Keratinocyte (primary cell): ENCODE results near the gene CELF2. TPM values are rescaled to one million over a fixed set of nuclear protein-coding genes. Genes with fewer than 3 reads are reported as not detected.

Experiments used
- DNase-seq: peaks from one replicate; pipeline ENCODE4 v3.0.0-alpha.2; 2011; ENCODE audit warnings: low read depth, missing footprints, low spot score
- FAIRE-seq: peaks from 2 replicates; lab custom pipeline; 2011; peaks lifted over from hg19 to GRCh38; lab: Jason Lieb, UNC
- H2AFZ ChIP-seq: 2 replicates; pipeline ENCODE4 v1.6.0; 2012; ENCODE audit warnings: low read length, control low read depth, inconsistent platforms; ENCODE audit not compliant: control insufficient read depth
- H3K27ac ChIP-seq: 2 replicates; pipeline ENCODE4 v1.5.1; 2011; ENCODE audit warnings: low read length; ENCODE audit not compliant: control insufficient read depth, insufficient read depth
- H3K27me3 ChIP-seq: 3 replicates; pipeline ENCODE4 v1.6.0; 2011; ENCODE audit warnings: low read length; ENCODE audit not compliant: control insufficient read depth, insufficient read depth; ENCODE audit errors: extremely low read depth
- H3K36me3 ChIP-seq, 2 experiments: 2 replicates in 1 of 2; 3 replicates in 1 of 2; pipeline ENCODE4 v1.5.1; 2011; ENCODE audit warnings: low read length in 2 of 2, mild to moderate bottlenecking in 1 of 2; ENCODE audit not compliant: control insufficient read depth in 2 of 2, insufficient read depth in 2 of 2; ENCODE audit errors: extremely low read depth in 1 of 2
- H3K4me1 ChIP-seq: 3 replicates; pipeline ENCODE4 v1.5.1; 2011; ENCODE audit warnings: low read length; ENCODE audit not compliant: control insufficient read depth, insufficient read depth; ENCODE audit errors: extremely low read depth
- H3K4me2 ChIP-seq: 3 replicates; pipeline ENCODE4 v1.6.0; 2011; ENCODE audit warnings: low read depth, low read length; ENCODE audit not compliant: control insufficient read depth, insufficient read depth; ENCODE audit errors: extremely low read depth
- H3K4me3 ChIP-seq, 3 experiments: fragments of 200-600 bp in 1 of 3; sonication (generic) in 1 of 3; 2 replicates in 2 of 3; 3 replicates in 1 of 3; pipeline ENCODE4 v1.5.1; 2011 to 2016; ENCODE audit warnings: low read length in 3 of 3, mild to moderate bottlenecking in 3 of 3, control low read depth in 2 of 3, inconsistent platforms in 1 of 3, low read depth in 1 of 3, mixed read lengths in 1 of 3, mixed run types in 1 of 3, moderate library complexity in 1 of 3; ENCODE audit not compliant: control insufficient read depth in 2 of 3, insufficient read depth in 2 of 3; ENCODE audit errors: extremely low read depth in 1 of 3
- H3K79me2 ChIP-seq: 2 replicates; pipeline ENCODE4 v1.6.0; 2012; ENCODE audit warnings: low read length; ENCODE audit not compliant: control insufficient read depth, insufficient read depth
- H3K9ac ChIP-seq: 3 replicates; pipeline ENCODE4 v1.6.0; 2011; ENCODE audit warnings: low read length; ENCODE audit not compliant: control insufficient read depth, insufficient read depth; ENCODE audit errors: extremely low read depth
- H3K9me1 ChIP-seq: 3 replicates; pipeline ENCODE4 v1.6.0; 2011; ENCODE audit warnings: low read length; ENCODE audit not compliant: control insufficient read depth, insufficient read depth; ENCODE audit errors: extremely low read depth
- H3K9me3 ChIP-seq: 2 replicates; pipeline ENCODE4 v1.5.1; 2012; ENCODE audit warnings: low read depth, low read length; ENCODE audit not compliant: control insufficient read depth
- H4K20me1 ChIP-seq: 3 replicates; pipeline ENCODE4 v1.6.0; 2011; ENCODE audit warnings: low read length; ENCODE audit not compliant: control insufficient read depth, insufficient read depth; ENCODE audit errors: extremely low read depth
- EZH2 ChIP-seq: IDR thresholded peaks from one replicate; pipeline ENCODE4 v1.6.1; 2012; ENCODE audit warnings: inconsistent platforms, mild to moderate bottlenecking, low read length, moderate library complexity
- dilution Hi-C: fragments of 300-500 bp; cut with MboI; formaldehyde crosslinking; loops from one replicate; pipeline ENCODE4 v1.7.0; 2020; ENCODE audit warnings: low sequenced_read_pairs; ENCODE audit not compliant: extremely low pct_ligation_motif_present
- polyA plus RNA-seq, 5 experiments: library from polyadenylated mRNA; depleted of rRNA in 3 of 5; stranded (reverse) in 3 of 5; stranded (forward) in 1 of 5; unstranded in 1 of 5; fragments of >200 nt; gene quantifications; 1 replicate in 1 of 5; 2 replicates in 3 of 5; 3 replicates in 1 of 5; pipeline versions ENCODE4 v1.2.1 to v1.2.3, GENCODE V29; 2011 to 2012; ENCODE audit warnings: missing spikeins in 2 of 5, low read depth in 1 of 5, low replicate concordance in 1 of 5
- TF ChIP-seq, protein P1 (sequence below), 3 experiments: IDR thresholded peaks in 1 of 3; conservative IDR thresholded peaks in 1 of 3; optimal IDR thresholded peaks in 1 of 3; 2 replicates in 2 of 3; 3 replicates in 1 of 3; pipeline versions ENCODE3 to v1.5.1; 2011; ENCODE audit warnings: low read length in 3 of 3, mild to moderate bottlenecking in 3 of 3, moderate library complexity in 2 of 3, control low read depth in 1 of 3, inconsistent platforms in 1 of 3; ENCODE audit not compliant: insufficient read depth in 2 of 3; ENCODE audit errors: extremely low read depth in 1 of 3

The CELF2 gene
- polyA plus RNA-seq, 1 donor (not counting 4 experiments of a cell fraction or from before 2014, with no cell fraction given), result 9.8 TPM

DNA sequence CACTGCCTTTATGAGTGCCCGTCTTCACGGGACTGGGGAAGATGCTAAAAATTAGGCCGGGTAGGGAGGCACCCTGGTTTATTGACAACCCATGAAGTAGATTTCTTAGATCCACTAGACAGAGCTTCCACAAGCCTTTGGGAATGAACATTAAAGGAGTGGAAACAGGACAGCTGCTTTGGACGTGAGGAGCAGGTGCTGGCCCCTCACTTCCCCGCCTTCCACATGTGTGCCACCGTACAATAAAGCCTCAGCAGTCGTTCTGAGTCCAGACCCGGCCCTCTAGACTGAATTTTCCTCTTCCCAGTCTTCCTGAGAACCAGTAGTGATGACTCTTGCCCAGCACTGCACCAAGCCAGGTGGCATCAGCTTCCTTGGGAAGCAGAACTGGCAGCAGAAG, 282.4 kb downstream of the CELF2 start:
- dilution Hi-C loops, result no loop called here
- FAIRE-seq (no peak), DNase-seq (no peak)

DNA sequence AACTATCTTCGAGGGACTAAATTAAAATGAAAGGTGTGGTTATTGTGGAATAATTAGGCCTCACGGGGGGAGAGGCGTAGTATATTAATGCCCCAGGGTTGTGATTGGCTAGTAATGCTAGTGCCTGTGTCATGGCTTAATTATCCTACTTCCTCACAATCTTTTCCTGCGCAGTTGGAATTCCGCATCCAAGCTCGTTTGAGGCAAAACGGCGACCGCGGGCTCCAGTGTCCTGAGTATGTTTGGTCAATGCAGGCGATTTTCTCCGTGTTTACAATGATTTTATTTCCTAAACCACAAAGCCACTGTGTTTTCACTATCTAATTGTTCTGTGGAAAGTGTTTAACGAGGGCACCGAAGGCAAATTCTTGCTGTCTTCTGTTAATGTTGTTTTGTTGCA, 282.9 kb downstream of the CELF2 start:
- H3K79me2 ChIP-seq, result no peaks in the 10 kb centered on the region
- H3K9ac ChIP-seq, result no peak overlapping the region
- no peak overlapping the region for H3K27ac ChIP-seq
- dilution Hi-C loops, result no loop called here
- TF ChIP-seq, protein P1, sequence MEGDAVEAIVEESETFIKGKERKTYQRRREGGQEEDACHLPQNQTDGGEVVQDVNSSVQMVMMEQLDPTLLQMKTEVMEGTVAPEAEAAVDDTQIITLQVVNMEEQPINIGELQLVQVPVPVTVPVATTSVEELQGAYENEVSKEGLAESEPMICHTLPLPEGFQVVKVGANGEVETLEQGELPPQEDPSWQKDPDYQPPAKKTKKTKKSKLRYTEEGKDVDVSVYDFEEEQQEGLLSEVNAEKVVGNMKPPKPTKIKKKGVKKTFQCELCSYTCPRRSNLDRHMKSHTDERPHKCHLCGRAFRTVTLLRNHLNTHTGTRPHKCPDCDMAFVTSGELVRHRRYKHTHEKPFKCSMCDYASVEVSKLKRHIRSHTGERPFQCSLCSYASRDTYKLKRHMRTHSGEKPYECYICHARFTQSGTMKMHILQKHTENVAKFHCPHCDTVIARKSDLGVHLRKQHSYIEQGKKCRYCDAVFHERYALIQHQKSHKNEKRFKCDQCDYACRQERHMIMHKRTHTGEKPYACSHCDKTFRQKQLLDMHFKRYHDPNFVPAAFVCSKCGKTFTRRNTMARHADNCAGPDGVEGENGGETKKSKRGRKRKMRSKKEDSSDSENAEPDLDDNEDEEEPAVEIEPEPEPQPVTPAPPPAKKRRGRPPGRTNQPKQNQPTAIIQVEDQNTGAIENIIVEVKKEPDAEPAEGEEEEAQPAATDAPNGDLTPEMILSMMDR (optimal IDR thresholded peaks at IDR 0.05 in 1 of 3, IDR thresholded peaks at IDR 0.05 in 1 of 3, conservative IDR thresholded peaks at IDR 0.05 in 1 of 3; ENCODE audit: extremely low read depth in 1 of 3, insufficient read depth in 2 of 3, low read length in 3 of 3), result no peak
- no peak for TF ChIP-seq EZH2
- no peak overlapping the region for H3K4me2 ChIP-seq
- no peaks in the 10 kb centered on the region for H3K4me1 ChIP-seq
- H3K27me3 ChIP-seq, result no peaks in the 10 kb centered on the region
- no peak overlapping the region for H3K4me3 ChIP-seq
- no peaks in the 10 kb centered on the region for H4K20me1 ChIP-seq
- H2AFZ ChIP-seq, result no peak overlapping the region
- FAIRE-seq (no peak), DNase-seq (no peak)
- H3K36me3 ChIP-seq, result no peaks in the 10 kb centered on the region
- H3K9me1 ChIP-seq, result no peaks in the 10 kb centered on the region
- H3K9me3 ChIP-seq, result no peaks in the 10 kb centered on the region

More for the DNA sequence above, 282.4 kb downstream of the CELF2 start:
- Histone ChIP-seq H3K4me1 (no peaks in the 10 kb centered on the region), H3K4me2 (no peak overlapping the region), H3K27me3 (no peaks in the 10 kb centered on the region), H3K4me3 (no peak overlapping the region), H4K20me1 (no peaks in the 10 kb centered on the region), H3K27ac (no peak overlapping the region), H3K9ac (no peak overlapping the region), H3K36me3 (no peaks in the 10 kb centered on the region), H2AFZ (no peak overlapping the region), H3K79me2 (no peaks in the 10 kb centered on the region), H3K9me1 (no peaks in the 10 kb centered on the region), H3K9me3 (no peaks in the 10 kb centered on the region)
- TF ChIP-seq, protein P1 (optimal IDR thresholded peaks at IDR 0.05 in 1 of 3, IDR thresholded peaks at IDR 0.05 in 1 of 3, conservative IDR thresholded peaks at IDR 0.05 in 1 of 3; ENCODE audit: extremely low read depth in 1 of 3, insufficient read depth in 2 of 3, low read length in 3 of 3), result no peak
- no peak for TF ChIP-seq EZH2
